HepG2 (cell line): ENCODE data around the gene RAB14. TPM values are rescaled to one million over a fixed set of nuclear protein-coding genes. Genes with fewer than 3 reads are reported as not detected.
A peak's percentile ranks its signal among the peaks of the same experiment; 100 is the strongest.

ENCODE experiments used
- ATAC-seq: fragments of 200-7000 bp; cut with Tn5 transposase; 3 replicates; pipeline ENCODE4 v1.9.1; 2020; ENCODE audit warnings: mild to moderate bottlenecking, moderate library complexity
- BruUV-seq: library from RNA; stranded (reverse); fragments of 400-500 nt; replicated peaks from 2 replicates; lab custom pipeline; 2021; lab: Mats Ljungman, UMichigan
- CTCF ChIA-PET: fragments of 300-600 bp; formaldehyde crosslinking; extraction: SDS; loops from one replicate; lab custom pipeline; 2021; ENCODE audit warnings: low total read pairs, inconsistent platforms, low intra/inter-chr PET ratio; lab: Yijun Ruan, JAX
- POLR2A ChIA-PET: fragments of 350-600 bp; sonication (Branson Sonifier 250); formaldehyde crosslinking; loops from one replicate; lab custom pipeline; 2020; ENCODE audit warnings: antibody characterized with exemption, inconsistent platforms; lab: Yijun Ruan, JAX
- DNase-seq: peaks from one replicate; pipeline ENCODE4 v3.0.0-alpha.2; 2015; ENCODE audit warnings: low spot score
- FAIRE-seq: peaks from 3 replicates; lab custom pipeline; 2011; peaks lifted over from hg19 to GRCh38; lab: Jason Lieb, UNC
- H2AFZ ChIP-seq: one replicate; pipeline ENCODE4 v1.6.1; 2011; ENCODE audit warnings: low read length, inconsistent platforms
- H3K27ac ChIP-seq: fragments of 300-600 bp; 3 replicates; pipeline ENCODE4 v1.8.0; 2011; ENCODE audit warnings: mixed run types, mild to moderate bottlenecking, mixed read lengths, low read length, inconsistent platforms; ENCODE audit not compliant: insufficient read depth; ENCODE audit errors: extremely low read length
- H3K27me3 ChIP-seq, 2 experiments: fragments of 200-600 bp in 1 of 2; 2 replicates in 1 of 2; 3 replicates in 1 of 2; pipeline versions ENCODE4 v1.6.0 to v1.8.0; 2011; ENCODE audit warnings: low read length in 2 of 2, mild to moderate bottlenecking in 2 of 2, moderate library complexity in 2 of 2, inconsistent platforms in 1 of 2; ENCODE audit not compliant: insufficient read depth in 2 of 2, control insufficient read depth in 1 of 2
- H3K36me3 ChIP-seq, 2 experiments: fragments of 200-600 bp in 1 of 2; replicated peaks in 1 of 2; 2 replicates in 1 of 2; 3 replicates in 1 of 2; pipeline versions ENCODE4 v1.5.1 to v1.8.0; 2011; ENCODE audit warnings: low read length in 2 of 2, inconsistent platforms in 1 of 2; ENCODE audit not compliant: insufficient read depth in 2 of 2, control insufficient read depth in 1 of 2
- H3K4me1 ChIP-seq: 2 replicates; pipeline ENCODE4 v1.5.1; 2012; ENCODE audit warnings: low read length, inconsistent platforms; ENCODE audit not compliant: insufficient read depth
- H3K4me2 ChIP-seq: 2 replicates; pipeline ENCODE4 v1.6.0; 2011; ENCODE audit warnings: low read depth, low read length, inconsistent platforms
- H3K4me3 ChIP-seq, 3 experiments: fragments of 200-600 bp in 1 of 3; sonication (generic), shearing (Covaris generic) in 1 of 3; replicated peaks in 1 of 3; 2 replicates each; pipeline ENCODE4 v1.5.1; 2011 to 2016; ENCODE audit warnings: low read length in 3 of 3, inconsistent platforms in 2 of 3, low read depth in 2 of 3, mild to moderate bottlenecking in 2 of 3, control low read depth in 1 of 3, mixed read lengths in 1 of 3; ENCODE audit not compliant: insufficient read depth in 1 of 3
- H3K79me2 ChIP-seq: one replicate; pipeline ENCODE4 v1.6.1; 2011; ENCODE audit warnings: low read length, inconsistent platforms; ENCODE audit not compliant: insufficient read depth
- H3K9ac ChIP-seq: 2 replicates; pipeline ENCODE4 v1.6.0; 2011; ENCODE audit warnings: mild to moderate bottlenecking, low read depth, low read length, inconsistent platforms; ENCODE audit not compliant: insufficient read depth
- H3K9me3 ChIP-seq: 2 replicates; pipeline ENCODE4 v1.5.1; 2012; ENCODE audit warnings: mild to moderate bottlenecking, low read length
- H4K20me1 ChIP-seq: 2 replicates; pipeline ENCODE4 v1.6.0; 2011; ENCODE audit warnings: inconsistent platforms, mild to moderate bottlenecking, low read length, moderate library complexity; ENCODE audit not compliant: insufficient read depth
- CBFB ChIP-seq: sonication (generic); formaldehyde crosslinking; IDR thresholded peaks from 2 replicates; pipeline ENCODE4 v1.4.0; 2020; ENCODE audit warnings: missing genetic modification reagents
- CC2D1A ChIP-seq: sonication (generic); formaldehyde crosslinking; IDR thresholded peaks from 2 replicates; pipeline ENCODE4 v1.8.1; 2023; ENCODE audit warnings: mild to moderate bottlenecking, missing genetic modification reagents
- CEBPB ChIP-seq: IDR thresholded peaks from 2 replicates; pipeline ENCODE4 v1.6.1; 2011; ENCODE audit warnings: low read depth, low read length, improper control_type of control experiment, borderline replicate concordance
- CEBPG ChIP-seq: IDR thresholded peaks from 2 replicates; pipeline ENCODE4 v1.6.1; 2016
- GATAD2A ChIP-seq: IDR thresholded peaks from 2 replicates; pipeline ENCODE4 v1.6.1; 2016
- HMGA1 ChIP-seq: sonication (generic); formaldehyde crosslinking; conservative IDR thresholded peaks from 2 replicates; pipeline ENCODE4 v1.4.0; 2020; ENCODE audit warnings: missing genetic modification reagents
- PATZ1 ChIP-seq: sonication (generic); formaldehyde crosslinking; IDR thresholded peaks from 2 replicates; pipeline ENCODE4 v1.4.0; 2020; ENCODE audit warnings: missing genetic modification reagents
- SOX13 ChIP-seq, 3 experiments: fragments of 450-650 bp in 1 of 3; sonication (generic) in 1 of 3; formaldehyde crosslinking in 1 of 3; IDR thresholded peaks in 2 of 3; conservative IDR thresholded peaks in 1 of 3; 2 replicates each; pipeline versions ENCODE4 v1.5.0 to v1.6.1; 2016 to 2020; ENCODE audit warnings: antibody characterized with exemption in 1 of 3, mild to moderate bottlenecking in 1 of 3, missing compliant biosample characterization in 1 of 3, missing genetic modification reagents in 1 of 3, moderate library complexity in 1 of 3
- ZBTB10 ChIP-seq: sonication (generic); formaldehyde crosslinking; IDR thresholded peaks from 2 replicates; pipeline ENCODE4 v1.4.0; 2020; ENCODE audit warnings: missing genetic modification reagents, borderline replicate concordance
- ZNF101 ChIP-seq: sonication (generic); formaldehyde crosslinking; IDR thresholded peaks from 2 replicates; pipeline ENCODE4 v1.4.0; 2020; ENCODE audit warnings: mild to moderate bottlenecking, low read depth, missing genetic modification reagents, borderline replicate concordance
- ZNF672 ChIP-seq: sonication (generic); formaldehyde crosslinking; IDR thresholded peaks from 2 replicates; pipeline ENCODE4 v1.8.1; 2022; ENCODE audit warnings: missing genetic modification reagents
- ZNF850 ChIP-seq: sonication (generic); formaldehyde crosslinking; conservative IDR thresholded peaks from 2 replicates; pipeline ENCODE4 v1.9.0; 2021; ENCODE audit warnings: mild to moderate bottlenecking, missing genetic modification reagents
- ZSCAN30 ChIP-seq: sonication (generic); formaldehyde crosslinking; IDR thresholded peaks from 2 replicates; pipeline ENCODE4 v1.5.0; 2020; ENCODE audit warnings: mild to moderate bottlenecking, missing genetic modification reagents
- WGBS: methylation state at CpG from one replicate; pipeline ENCODE4 v1.1.6; 2017; ENCODE audit warnings: low lambda C conversion rate; 5-methylcytosine and 5-hydroxymethylcytosine counted together
- in situ Hi-C: cut with HindIII; loops from 2 replicates; pipeline ENCODE4 v1.10.0; 2017; ENCODE audit warnings: low pct_unique_long_range_greater_than_20kb; ENCODE audit not compliant: extremely low pct_ligation_motif_present
- intact Hi-C: fragments of 100-400 bp; cut with micrococcal nuclease; formaldehyde crosslinking; loops from one replicate; pipeline ENCODE4 v1.10.0; 2022; ENCODE audit not compliant: unreplicated experiment
- polyA plus RNA-seq, 8 experiments: library from polyadenylated mRNA; depleted of rRNA in 3 of 8; stranded (reverse) in 7 of 8; unstranded in 1 of 8; fragments of >200 nt; fragmentation: Illumina TruSeq in 4 of 8; extraction: Trizol in 4 of 8; gene quantifications; 2 replicates each; pipeline versions ENCODE4 v1.2.1 to v1.2.3, GENCODE V29; 2011 to 2016; ENCODE audit warnings: low read depth in 4 of 8, missing spikeins in 1 of 8, mixed read lengths in 1 of 8; ENCODE audit not compliant: insufficient read depth in 1 of 8
- total RNA-seq, 5 experiments: library from RNA; depleted of rRNA; stranded (reverse); fragments of >200 nt; fragmentation: Illumina TruSeq; extraction: Trizol; gene quantifications; 2 replicates each; pipeline ENCODE4 v1.2.3, GENCODE V29; 2016; ENCODE audit warnings: low read depth in 1 of 5
- TF ChIP-seq, protein P1 (sequence below): sonication (generic); formaldehyde crosslinking; IDR thresholded peaks from 2 replicates; pipeline ENCODE4; 2020; ENCODE audit warnings: missing genetic modification reagents, mild to moderate bottlenecking, borderline replicate concordance

Gene RAB14
- total and polyA plus RNA-seq, 2 of the 13 experiments (the other 11 are each of a cell fraction or from before 2014, with no cell fraction given) = 17.4 to 19.3 TPM

DNA sequence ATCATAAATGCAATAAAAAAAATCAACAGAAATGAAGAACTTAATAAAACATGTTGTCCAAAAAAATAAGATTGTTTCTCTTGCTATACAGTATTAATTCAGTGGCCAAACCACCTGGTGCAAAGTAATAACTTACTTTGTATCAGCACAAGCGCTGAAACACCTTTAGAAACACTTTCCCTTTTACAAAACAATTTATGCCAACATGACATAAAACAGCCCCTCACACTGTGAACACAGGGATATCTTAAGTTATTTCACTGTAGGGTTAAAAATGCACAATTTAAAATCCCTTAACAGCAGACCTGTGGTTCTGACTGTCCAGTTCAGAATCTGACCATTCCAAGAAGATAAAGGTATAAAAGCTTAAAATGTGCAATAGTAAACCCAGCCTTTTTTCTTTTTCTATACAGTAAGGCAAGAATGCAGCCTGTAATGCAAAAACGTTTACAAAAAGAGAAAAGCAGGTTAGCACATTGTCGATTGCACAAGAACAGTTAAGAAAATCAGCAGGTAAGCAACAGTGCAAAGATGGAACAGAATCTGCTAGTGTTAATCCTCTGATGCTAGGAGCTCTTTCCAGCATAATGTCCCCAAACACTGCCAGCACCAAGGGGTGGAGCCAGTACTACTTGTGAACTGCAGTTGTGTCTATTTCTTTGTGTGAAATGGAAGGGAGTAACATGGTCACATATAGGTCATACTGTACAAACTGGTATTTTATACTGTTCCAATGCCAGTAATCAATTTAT, 21.6 kb downstream of the RAB14 start:
- Histone ChIP-seq H3K36me3 (peaks cover 4 to 8% of the 10 kb centered on the region in 2 experiments; a peak in 3 of 5 replicates), H3K4me2 (peak overlapping the region; percentile 35; the same call in 1 of the 2 replicates), H2AFZ (no peak overlapping the region), H3K27me3 (no peaks in the 10 kb centered on the region), H3K27ac (peak overlapping the region; percentile 31), H4K20me1 (peaks cover 12% of the 10 kb centered on the region; the same call in 1 of the 2 replicates), H3K79me2 (peaks cover 29% of the 10 kb centered on the region), H3K4me3 (no peak overlapping the region), H3K4me1 (peaks cover 74% of the 10 kb centered on the region), H3K9me3 (no peaks in the 10 kb centered on the region), H3K9ac (no peak overlapping the region)
- DNase-seq (no peak), ATAC-seq (no peak), FAIRE-seq (peak; percentile 64)
- intact Hi-C loops (loop anchor here (10.0 kb wide), 1 partner anchor 125 kb away; the partner anchor contains the start of gene C5), in situ Hi-C loops (no loop called here)
- POLR2A ChIA-PET = interaction anchor here (1.2 kb wide), 1 partner anchor 22 kb away, joined by 4 read pairs; the partner anchor contains the start of gene RAB14
- 48% methylated on average over 3 of the region's 3 CpGs for WGBS
- CTCF ChIA-PET = no interaction called here
- BruUV-seq = TSS peak; percentile 23
- no peak for TF ChIP-seq ZSCAN30 (CRISPR knock-in tag)
- TF ChIP-seq ZBTB10 (CRISPR knock-in tag) = no peak
- TF ChIP-seq, protein P1, sequence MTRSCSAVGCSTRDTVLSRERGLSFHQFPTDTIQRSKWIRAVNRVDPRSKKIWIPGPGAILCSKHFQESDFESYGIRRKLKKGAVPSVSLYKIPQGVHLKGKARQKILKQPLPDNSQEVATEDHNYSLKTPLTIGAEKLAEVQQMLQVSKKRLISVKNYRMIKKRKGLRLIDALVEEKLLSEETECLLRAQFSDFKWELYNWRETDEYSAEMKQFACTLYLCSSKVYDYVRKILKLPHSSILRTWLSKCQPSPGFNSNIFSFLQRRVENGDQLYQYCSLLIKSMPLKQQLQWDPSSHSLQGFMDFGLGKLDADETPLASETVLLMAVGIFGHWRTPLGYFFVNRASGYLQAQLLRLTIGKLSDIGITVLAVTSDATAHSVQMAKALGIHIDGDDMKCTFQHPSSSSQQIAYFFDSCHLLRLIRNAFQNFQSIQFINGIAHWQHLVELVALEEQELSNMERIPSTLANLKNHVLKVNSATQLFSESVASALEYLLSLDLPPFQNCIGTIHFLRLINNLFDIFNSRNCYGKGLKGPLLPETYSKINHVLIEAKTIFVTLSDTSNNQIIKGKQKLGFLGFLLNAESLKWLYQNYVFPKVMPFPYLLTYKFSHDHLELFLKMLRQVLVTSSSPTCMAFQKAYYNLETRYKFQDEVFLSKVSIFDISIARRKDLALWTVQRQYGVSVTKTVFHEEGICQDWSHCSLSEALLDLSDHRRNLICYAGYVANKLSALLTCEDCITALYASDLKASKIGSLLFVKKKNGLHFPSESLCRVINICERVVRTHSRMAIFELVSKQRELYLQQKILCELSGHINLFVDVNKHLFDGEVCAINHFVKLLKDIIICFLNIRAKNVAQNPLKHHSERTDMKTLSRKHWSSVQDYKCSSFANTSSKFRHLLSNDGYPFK = no peak
- no peak for TF ChIP-seq CC2D1A (CRISPR knock-in tag)
- no peak for TF ChIP-seq ZNF850
- peak; percentile 70 for TF ChIP-seq GATAD2A (CRISPR knock-in tag)
- TF ChIP-seq SOX13 (IDR thresholded peaks at IDR 0.05) = no peak
- TF ChIP-seq SOX13 (CRISPR knock-in tag; conservative IDR thresholded peaks at IDR 0.05 in 1 of 2, IDR thresholded peaks at IDR 0.05 in 1 of 2) = peak in 1 of 2 experiments; percentile 43; a peak in 1 of 4 replicates
- no peak for TF ChIP-seq ZNF101 (CRISPR knock-in tag)
- TF ChIP-seq CEBPB = peak; percentile 67; the same call in 1 of the 2 replicates
- TF ChIP-seq ZNF672 (CRISPR knock-in tag) = no peak
- no peak for TF ChIP-seq PATZ1
- peak; percentile 67 for TF ChIP-seq CEBPG (CRISPR knock-in tag)
- no peak for TF ChIP-seq HMGA1 (CRISPR knock-in tag)
- no peak for TF ChIP-seq CBFB
